Measurements from ENCODE around the gene AUTS2.

- TF ChIP-seq RBM25 (IDR thresholded peaks at IDR 0.05; ENCODE audit: low read depth, low read length, severe bottlenecking) (no peak), FOXA3 (CRISPR knock-in tag; conservative IDR thresholded peaks at IDR 0.05 in 1 of 2, IDR thresholded peaks at IDR 0.05 in 1 of 2) (no peak), SMC3 (conservative IDR thresholded peaks at IDR 0.05; ENCODE audit: insufficient read depth, low read depth, low read length) (no peak), GABPA (tag; conservative IDR thresholded peaks at IDR 0.05; ENCODE audit: low read depth) (no peak), TARDBP (IDR thresholded peaks at IDR 0.05) (no peak), SMARCC2 (IDR thresholded peaks at IDR 0.05; ENCODE audit: low read depth) (no peak), EP400 (IDR thresholded peaks at IDR 0.05) (no peak), CEBPB (tag; IDR thresholded peaks at IDR 0.05) (no peak), MCM5 (IDR thresholded peaks at IDR 0.05; ENCODE audit: low read depth) (no peak)
These were observed 1239.3 kb downstream of the AUTS2 start for GRCh38 chr7:70837589-70837988.
